ENCODE results near the gene IFI6.
"Not testable (repeated sequence)": the region's sequence is repeated elsewhere in the genome, so short reads cannot be mapped to it uniquely, and the experiment has no call there.

The IFI6 gene

DNA sequence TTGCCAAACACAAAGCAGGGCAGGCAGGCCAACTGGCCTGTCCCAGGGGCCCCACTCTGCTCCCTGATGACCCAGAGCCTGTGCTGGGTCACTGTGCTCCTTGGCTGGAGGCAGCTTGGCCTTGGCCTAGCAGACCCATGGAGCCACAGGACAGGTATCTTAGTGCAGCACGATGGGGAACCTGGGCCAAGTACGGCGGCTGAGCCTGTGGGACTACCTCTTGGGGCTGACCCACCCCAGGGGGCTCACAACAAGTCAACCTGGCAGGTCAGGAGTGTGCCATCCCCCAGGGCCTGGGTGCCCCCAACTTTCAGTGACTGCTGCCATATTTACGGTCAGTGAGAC lies 26.9 kb downstream of the IFI6 start:
- no peak overlapping the region for H3K4me3 ChIP-seq (ENCODE audit: low read depth, low read length)
- TF ChIP-seq, protein P1, sequence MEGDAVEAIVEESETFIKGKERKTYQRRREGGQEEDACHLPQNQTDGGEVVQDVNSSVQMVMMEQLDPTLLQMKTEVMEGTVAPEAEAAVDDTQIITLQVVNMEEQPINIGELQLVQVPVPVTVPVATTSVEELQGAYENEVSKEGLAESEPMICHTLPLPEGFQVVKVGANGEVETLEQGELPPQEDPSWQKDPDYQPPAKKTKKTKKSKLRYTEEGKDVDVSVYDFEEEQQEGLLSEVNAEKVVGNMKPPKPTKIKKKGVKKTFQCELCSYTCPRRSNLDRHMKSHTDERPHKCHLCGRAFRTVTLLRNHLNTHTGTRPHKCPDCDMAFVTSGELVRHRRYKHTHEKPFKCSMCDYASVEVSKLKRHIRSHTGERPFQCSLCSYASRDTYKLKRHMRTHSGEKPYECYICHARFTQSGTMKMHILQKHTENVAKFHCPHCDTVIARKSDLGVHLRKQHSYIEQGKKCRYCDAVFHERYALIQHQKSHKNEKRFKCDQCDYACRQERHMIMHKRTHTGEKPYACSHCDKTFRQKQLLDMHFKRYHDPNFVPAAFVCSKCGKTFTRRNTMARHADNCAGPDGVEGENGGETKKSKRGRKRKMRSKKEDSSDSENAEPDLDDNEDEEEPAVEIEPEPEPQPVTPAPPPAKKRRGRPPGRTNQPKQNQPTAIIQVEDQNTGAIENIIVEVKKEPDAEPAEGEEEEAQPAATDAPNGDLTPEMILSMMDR (IDR thresholded peaks at IDR 0.05; ENCODE audit: low read depth, low read length) = no peak
- DNase-seq (ENCODE audit: low read depth, low spot score) = no peak
- in situ Hi-C loops (cut with HindIII; ENCODE audit: low sequenced_read_pairs) = no loop called here

GRCh38 chr1:27644369-27645070 lies 27.5 kb downstream of the IFI6 start:
- DNase-seq (ENCODE audit: low read depth, low spot score) = no peak
- no peak overlapping the region for H3K4me3 ChIP-seq (ENCODE audit: low read depth, low read length)
- in situ Hi-C loops (cut with HindIII; ENCODE audit: low sequenced_read_pairs) = no loop called here
- TF ChIP-seq, protein P1 (IDR thresholded peaks at IDR 0.05; ENCODE audit: low read depth, low read length) = no peak

DNA sequence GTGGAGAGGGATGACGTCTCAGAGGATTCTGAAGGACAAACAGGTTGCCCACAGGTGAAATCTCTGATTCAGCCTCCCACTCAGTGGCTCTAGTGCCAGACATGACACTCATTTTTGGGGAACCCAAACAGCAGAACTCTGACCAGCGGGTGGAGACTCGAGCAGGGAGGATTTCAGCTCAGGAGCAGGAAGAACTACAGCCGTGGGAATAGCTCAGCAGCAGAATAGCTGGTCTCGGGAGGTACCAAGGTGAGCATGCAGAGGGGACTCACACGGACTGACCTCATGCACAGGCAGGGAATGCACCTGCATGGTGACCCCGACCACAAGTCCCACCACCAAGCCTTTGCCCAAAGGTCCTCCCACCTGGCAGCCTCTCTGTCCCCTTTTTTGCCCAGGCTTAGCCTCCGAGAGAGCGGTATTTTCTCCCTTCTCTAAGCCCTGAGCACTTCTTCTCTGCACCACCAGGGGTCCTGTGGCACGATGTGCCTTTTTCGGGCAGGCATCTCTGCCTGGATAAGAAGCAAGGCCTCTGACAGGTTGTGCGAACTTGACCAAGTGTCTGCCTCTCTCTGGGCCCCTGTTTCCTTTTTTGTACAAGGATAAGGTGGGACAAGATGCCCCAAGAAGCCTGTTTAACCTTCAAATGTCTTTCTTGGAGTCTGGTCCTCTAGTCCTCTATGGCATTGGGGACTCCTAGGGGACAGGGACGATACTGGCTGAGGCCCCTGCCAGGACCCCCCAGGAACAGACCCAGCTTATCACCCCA lies 28.2 kb downstream of the IFI6 start:
- TF ChIP-seq, protein P1 (IDR thresholded peaks at IDR 0.05; ENCODE audit: low read depth, low read length) = peak; percentile 88
- DNase-seq (ENCODE audit: low read depth, low spot score) = peak; percentile 54
- in situ Hi-C loops (cut with HindIII; ENCODE audit: low sequenced_read_pairs) = no loop called here
- H3K4me3 ChIP-seq (ENCODE audit: low read depth, low read length) = no peak overlapping the region

DNA sequence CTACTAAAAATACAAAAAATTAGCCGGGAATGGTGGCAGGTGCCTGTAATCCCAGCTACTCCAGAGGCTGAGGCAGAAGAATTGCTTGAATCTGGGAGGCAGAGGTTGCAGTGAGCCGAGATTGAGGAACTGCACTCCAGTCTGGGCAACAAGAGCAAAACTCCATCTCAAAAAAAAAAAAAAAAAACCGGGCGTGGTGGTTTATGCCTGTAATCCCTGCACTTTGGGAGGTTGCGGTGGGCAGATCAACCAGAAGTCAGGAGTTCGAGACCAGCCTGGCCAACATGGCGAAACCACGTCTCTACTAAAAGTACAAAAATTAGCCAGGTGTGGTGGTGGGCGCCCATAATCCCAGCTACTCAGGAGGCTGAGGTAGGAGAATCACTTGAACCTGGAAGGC lies 31.5 kb downstream of the IFI6 start:
- in situ Hi-C loops (cut with HindIII; ENCODE audit: low sequenced_read_pairs); H3K4me3 ChIP-seq (ENCODE audit: low read depth, low read length); DNase-seq (ENCODE audit: low read depth, low spot score): not testable (repeated sequence)

- TF ChIP-seq, protein P1 (IDR thresholded peaks at IDR 0.05; ENCODE audit: low read depth, low read length) = no peak
- DNase-seq (ENCODE audit: low read depth, low spot score) = no peak
- no peak overlapping the region for H3K4me3 ChIP-seq (ENCODE audit: low read depth, low read length)
- in situ Hi-C loops (cut with HindIII; ENCODE audit: low sequenced_read_pairs) = no loop called here
Measured at GRCh38 chr1:27638805-27639204, 33.2 kb downstream of the IFI6 start.

- H3K4me3 ChIP-seq (ENCODE audit: low read depth, low read length) = no peak overlapping the region
- TF ChIP-seq, protein P1 (IDR thresholded peaks at IDR 0.05; ENCODE audit: low read depth, low read length) = no peak
- in situ Hi-C loops (cut with HindIII; ENCODE audit: low sequenced_read_pairs) = no loop called here
- DNase-seq (ENCODE audit: low read depth, low spot score) = no peak
Measured at GRCh38 chr1:27638047-27638734, 33.8 kb downstream of the IFI6 start.

All from astrocyte of the spinal cord (primary cell).